Neural progenitor cell (in vitro differentiated cells): ENCODE results near the gene MSRB1.

Experiments
- CTCF ChIP-seq: fragments of 200-600 bp; sonication (generic); IDR thresholded peaks from 2 replicates; pipeline ENCODE4 v1.5.1; 2017; ENCODE audit warnings: antibody characterized with exemption, mild to moderate bottlenecking
- EZH2 ChIP-seq: fragments of 200-600 bp; sonication (generic); IDR thresholded peaks from 2 replicates; pipeline ENCODE4 v1.6.1; 2017; ENCODE audit warnings: antibody characterized with exemption, mild to moderate bottlenecking, moderate library complexity
- EZH2phosphoT487 ChIP-seq: fragments of 200-600 bp; sonication (generic); IDR thresholded peaks from 2 replicates; pipeline ENCODE4 v1.6.1; 2017; ENCODE audit warnings: antibody characterized with exemption

- TF ChIP-seq CTCF: no peak
- no peak for TF ChIP-seq EZH2phosphoT487
- TF ChIP-seq EZH2: no peak
Observed at GRCh38 chr16:1968146-1968953, 25.4 kb upstream of the MSRB1 start.
